GM12865 (cell line): ENCODE data around the gene SYNE1.

Experiments
- DNase-seq: peaks from one replicate; pipeline ENCODE4 v3.0.0; 2010; ENCODE audit warnings: low read depth
- H3K4me3 ChIP-seq: 2 replicates; pipeline ENCODE4 v1.5.1; 2011; ENCODE audit warnings: mild to moderate bottlenecking, low read depth, low read length, control low read depth
- CTCF ChIP-seq: IDR thresholded peaks from 2 replicates; pipeline ENCODE4 v1.5.1; 2011; ENCODE audit warnings: low read length, control low read depth, low read depth, inconsistent platforms; ENCODE audit not compliant: insufficient read depth; ENCODE audit errors: missing control alignments

The SYNE1 gene

GRCh38 chr6:152398993-152399392 is 238.2 kb downstream of the SYNE1 start:
- TF ChIP-seq CTCF, result no peak
- no peak for DNase-seq
- H3K4me3 ChIP-seq, result no peak overlapping the region

DNA sequence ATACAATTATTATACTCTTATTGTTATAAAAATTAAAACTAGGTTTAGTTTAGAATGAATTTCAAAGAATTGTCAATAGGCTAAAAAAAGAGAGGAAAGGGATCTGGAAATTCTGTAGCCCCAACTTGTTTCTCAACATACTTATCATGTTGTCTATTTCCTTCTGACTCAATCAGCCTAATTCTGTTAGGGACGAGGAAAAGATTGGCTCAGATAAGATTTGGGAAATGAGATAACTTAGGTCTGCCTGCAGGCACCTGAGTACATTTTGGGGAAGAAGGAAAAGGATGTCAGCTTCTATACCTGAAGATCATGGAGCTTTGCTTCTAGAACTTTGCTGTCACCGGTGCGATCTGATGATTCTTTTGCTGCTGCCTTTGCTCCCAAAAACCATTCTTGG is 238.8 kb downstream of the SYNE1 start:
- no peak overlapping the region for H3K4me3 ChIP-seq
- TF ChIP-seq CTCF, result no peak
- no peak for DNase-seq

GRCh38 chr6:152394303-152394702 is 242.9 kb downstream of the SYNE1 start:
- no peak for DNase-seq
- TF ChIP-seq CTCF, result no peak
- H3K4me3 ChIP-seq, result no peak overlapping the region

DNA sequence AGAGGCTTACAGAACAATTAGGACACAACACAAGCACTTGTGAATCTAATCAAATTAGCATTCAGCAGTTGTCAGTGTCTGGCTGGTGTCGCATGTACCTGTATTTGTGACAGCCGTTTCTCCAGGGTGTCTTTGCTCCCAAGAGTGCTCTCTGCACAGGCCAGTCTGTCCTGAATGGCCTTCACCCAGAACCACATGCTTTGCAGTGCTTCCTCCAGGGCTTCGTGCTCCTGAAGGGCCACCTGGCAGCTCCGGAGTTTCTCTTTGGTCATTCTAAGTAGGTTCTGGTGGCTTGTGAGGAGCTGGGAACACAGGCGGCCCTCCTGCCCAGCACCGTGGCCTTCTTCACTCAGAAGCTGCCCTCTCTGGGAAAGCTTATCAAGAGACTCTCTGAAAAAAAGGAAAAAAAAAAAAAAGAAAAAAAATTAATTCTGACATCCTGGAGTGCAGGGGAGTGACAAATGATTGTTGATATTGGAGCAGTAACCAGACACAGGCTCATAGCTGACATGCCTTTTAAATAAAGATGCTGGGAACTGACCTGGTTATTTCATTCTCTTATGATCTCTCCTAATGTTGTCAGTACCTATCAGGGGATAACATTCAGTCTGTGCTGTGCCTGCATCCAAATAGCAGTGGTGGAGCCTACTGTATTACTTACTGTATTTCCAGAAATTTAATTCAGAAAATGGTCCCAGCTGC is 245.8 kb downstream of the SYNE1 start:
- no peak overlapping the region for H3K4me3 ChIP-seq
- TF ChIP-seq CTCF, result no peak
- DNase-seq, result no peak

DNA sequence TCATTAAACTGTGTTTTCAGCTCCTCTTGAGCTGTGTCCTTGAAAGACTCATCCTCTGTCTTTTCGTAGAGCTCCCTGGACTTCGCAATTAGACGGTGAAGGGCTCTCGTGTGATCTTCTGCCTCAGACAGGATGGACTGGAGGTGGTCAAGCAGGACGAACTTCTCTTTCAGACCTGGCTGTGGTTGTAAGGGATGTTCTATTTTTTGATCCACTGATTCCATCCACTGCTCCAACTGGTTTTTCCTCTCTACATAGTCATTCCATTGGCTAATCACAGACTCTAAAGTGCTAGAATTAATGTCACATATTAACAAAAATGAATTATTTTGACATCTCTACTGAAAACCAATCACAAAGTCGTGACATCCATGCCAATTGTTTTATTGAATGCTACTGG is 250.1 kb downstream of the SYNE1 start:
- no peak for TF ChIP-seq CTCF
- H3K4me3 ChIP-seq, result no peak overlapping the region
- no peak for DNase-seq

DNA sequence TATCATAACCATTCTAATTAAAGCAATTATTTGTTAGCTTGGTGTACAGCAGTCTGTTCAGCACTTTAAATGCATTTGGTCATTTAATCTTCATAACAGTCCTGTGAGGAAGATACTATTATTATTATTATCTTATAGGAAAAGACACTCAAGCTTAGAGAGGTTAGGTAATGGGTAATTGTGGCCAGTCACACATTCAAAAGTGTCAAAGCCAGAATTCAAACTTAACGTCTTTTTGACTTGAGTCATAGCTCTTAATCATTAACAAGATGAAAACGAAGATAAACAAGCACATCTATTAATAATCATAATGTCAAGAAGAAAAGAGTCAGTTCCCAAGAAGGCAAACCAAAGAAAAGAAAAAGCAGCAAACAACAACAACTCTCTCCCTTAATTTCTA is 251.0 kb downstream of the SYNE1 start:
- H3K4me3 ChIP-seq, result no peak overlapping the region
- DNase-seq, result no peak
- TF ChIP-seq CTCF, result no peak
